ENCODE data around the gene SPC25.
"Not testable (repeated sequence)": the region's sequence is repeated elsewhere in the genome, so short reads cannot be mapped to it uniquely, and the experiment has no call there.

The SPC25 gene

DNA sequence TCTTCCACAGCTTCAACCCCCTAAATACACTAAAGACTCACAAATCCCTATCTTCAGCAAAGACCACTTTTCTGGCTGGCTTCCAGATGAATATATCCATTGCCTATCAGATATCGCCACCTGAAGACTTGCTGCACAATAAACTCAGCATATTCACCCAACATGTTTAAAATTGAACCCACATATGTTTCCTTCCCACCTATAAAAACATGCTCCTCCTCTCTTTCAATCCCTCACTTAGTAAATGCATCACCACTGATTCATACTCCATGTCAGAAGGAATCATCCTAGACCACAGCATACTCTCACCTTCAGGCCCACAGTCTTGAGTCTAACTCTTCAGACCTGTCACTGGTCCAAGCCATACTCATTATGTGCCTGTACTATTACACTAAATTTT is 5.3 kb downstream of the SPC25 start:
- H3K4me2 ChIP-seq (ENCODE audit: insufficient read depth, low read length, poor library complexity, severe bottlenecking) = no peak overlapping the region
- H3K36me3 ChIP-seq (replicated peaks in 1 of 2; ENCODE audit: control insufficient read depth in 2 of 2, insufficient read depth in 2 of 2, low read length in 2 of 2) = peaks cover 4 to 60% of the 10 kb centered on the region in 2 donors
- H4K8ac ChIP-seq (ENCODE audit: low read depth, low read length) = no peak overlapping the region
- H4K91ac ChIP-seq (ENCODE audit: low read depth, low read length, poor library complexity) = no peak overlapping the region
- H2BK12ac ChIP-seq (ENCODE audit: low read length) = no peak overlapping the region
- H3K27me3 ChIP-seq (ENCODE audit: control insufficient read depth in 3 of 3, insufficient read depth in 3 of 3, low read depth in 1 of 3, low read length in 3 of 3) = no peaks in the 10 kb centered on the region
- no CpG with 5 or more reads among the region's 1 CpG for WGBS, 2 donors (ENCODE audit: extremely low coverage in 2 of 2, insufficient read length in 2 of 2, insufficient replicate concordance in 1 of 2)
- no peak overlapping the region for H3K9ac ChIP-seq (ENCODE audit: low read depth, low read length, poor library complexity)
- H3K14ac ChIP-seq (ENCODE audit: low read length) = no peak overlapping the region
- H3K27ac ChIP-seq (replicated peaks; ENCODE audit: low read length) = no peak overlapping the region
- no peak overlapping the region for H2BK120ac ChIP-seq (ENCODE audit: low read depth, low read length)
- no peak overlapping the region for H3K4me3 ChIP-seq (ENCODE audit: low read length in 2 of 2)
- H3K9me3 ChIP-seq (replicated peaks in 1 of 2; ENCODE audit: control insufficient read depth in 2 of 2, insufficient read depth in 1 of 2, low read depth in 1 of 2, low read length in 2 of 2) = no peaks in the 10 kb centered on the region
- H2BK15ac ChIP-seq (ENCODE audit: low read length) = no peak overlapping the region
- H2BK5ac ChIP-seq (ENCODE audit: low read length) = no peak overlapping the region
- no peak overlapping the region for H3K18ac ChIP-seq (ENCODE audit: low read length)
- H3K23ac ChIP-seq (ENCODE audit: low read depth, low read length, poor library complexity) = no peak overlapping the region
- H3K4ac ChIP-seq (ENCODE audit: low read length) = no peak overlapping the region
- H3K4me1 ChIP-seq (ENCODE audit: control insufficient read depth in 2 of 2, insufficient read depth in 1 of 2, low read depth in 1 of 2, low read length in 2 of 2) = peaks cover 2 to 6% of the 10 kb centered on the region in 2 donors
- no peaks in the 10 kb centered on the region for H3K79me1 ChIP-seq (ENCODE audit: low read depth, low read length)
- no peak for DNase-seq (ENCODE audit: low spot score)
- no peak overlapping the region for H2AFZ ChIP-seq (ENCODE audit: low read length)
- H2AK5ac ChIP-seq (ENCODE audit: low read depth, low read length) = no peak overlapping the region

DNA sequence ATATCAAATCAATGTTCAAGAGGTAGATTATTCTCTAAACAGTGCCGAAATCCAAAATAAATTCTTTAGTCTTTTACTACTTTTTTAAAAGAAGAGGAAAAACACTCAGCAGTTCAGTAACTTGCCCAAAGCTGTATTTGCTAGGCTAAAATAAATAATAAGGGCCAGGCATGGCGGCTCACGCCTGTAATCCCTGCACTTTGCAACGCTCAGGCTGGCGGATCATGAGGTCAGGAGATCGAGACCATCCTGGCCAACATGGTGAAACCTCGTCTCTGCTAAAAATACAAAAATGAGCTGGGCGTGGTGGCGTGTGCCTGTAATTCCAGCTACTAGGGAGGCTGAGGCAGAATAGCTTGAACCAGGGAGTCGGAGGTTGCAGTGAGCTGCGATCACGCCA is 8.1 kb downstream of the SPC25 start:
- not testable (repeated sequence) for H4K91ac ChIP-seq (ENCODE audit: low read depth, low read length, poor library complexity); H2BK5ac ChIP-seq (ENCODE audit: low read length); H3K23ac ChIP-seq (ENCODE audit: low read depth, low read length, poor library complexity); DNase-seq (ENCODE audit: low spot score); H3K4me2 ChIP-seq (ENCODE audit: insufficient read depth, low read length, poor library complexity, severe bottlenecking); H4K8ac ChIP-seq (ENCODE audit: low read depth, low read length); H3K14ac ChIP-seq (ENCODE audit: low read length); H3K4me1 ChIP-seq (ENCODE audit: control insufficient read depth in 2 of 2, insufficient read depth in 1 of 2, low read depth in 1 of 2, low read length in 2 of 2); H3K18ac ChIP-seq (ENCODE audit: low read length); H3K4me3 ChIP-seq (ENCODE audit: low read length in 2 of 2); H3K27me3 ChIP-seq (ENCODE audit: control insufficient read depth in 3 of 3, insufficient read depth in 3 of 3, low read depth in 1 of 3, low read length in 3 of 3); H2BK120ac ChIP-seq (ENCODE audit: low read depth, low read length); H3K79me1 ChIP-seq (ENCODE audit: low read depth, low read length); H3K4ac ChIP-seq (ENCODE audit: low read length); H3K9ac ChIP-seq (ENCODE audit: low read depth, low read length, poor library complexity); H2AK5ac ChIP-seq (ENCODE audit: low read depth, low read length); H2BK15ac ChIP-seq (ENCODE audit: low read length); H2BK12ac ChIP-seq (ENCODE audit: low read length); H2AFZ ChIP-seq (ENCODE audit: low read length); H3K27ac ChIP-seq (replicated peaks; ENCODE audit: low read length); H3K9me3 ChIP-seq (replicated peaks in 1 of 2; ENCODE audit: control insufficient read depth in 2 of 2, insufficient read depth in 1 of 2, low read depth in 1 of 2, low read length in 2 of 2)
- WGBS, 2 donors (ENCODE audit: extremely low coverage in 2 of 2, insufficient read length in 2 of 2, insufficient replicate concordance in 1 of 2) = no CpG with 5 or more reads among the region's 12 CpGs
- peaks cover 0 to 57% of the 10 kb centered on the region in 2 donors for H3K36me3 ChIP-seq (replicated peaks in 1 of 2; ENCODE audit: control insufficient read depth in 2 of 2, insufficient read depth in 2 of 2, low read length in 2 of 2)

DNA sequence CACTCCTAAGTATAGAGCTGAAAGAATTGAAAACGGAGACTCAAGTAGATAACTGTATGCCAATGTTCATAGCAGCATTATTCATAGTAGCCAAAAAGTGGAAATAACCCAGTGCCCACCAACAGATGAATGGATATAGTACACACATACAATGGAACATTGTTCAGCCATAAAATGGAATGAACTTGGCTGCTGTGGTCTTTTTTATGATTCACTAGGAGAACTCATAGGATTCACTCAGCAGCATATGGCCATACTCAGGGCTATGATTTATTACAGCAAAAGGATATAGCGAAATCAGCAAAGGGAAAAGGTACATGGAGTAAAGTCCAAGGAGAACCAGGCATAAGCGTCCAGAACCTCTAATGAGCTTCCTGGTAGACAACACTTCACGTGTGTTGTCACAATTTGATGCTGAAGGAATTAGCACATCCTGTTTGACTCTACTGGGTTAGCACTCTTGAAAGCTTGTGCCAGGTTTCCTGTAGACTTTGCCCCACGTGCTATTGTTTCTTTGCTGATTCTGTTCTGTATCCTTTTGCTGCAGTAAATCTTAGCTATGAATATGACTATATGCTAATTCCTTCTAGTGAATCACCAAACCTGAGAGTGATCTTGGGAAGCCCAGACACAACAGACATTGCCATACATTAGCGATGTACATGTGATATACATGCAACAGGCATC is 15.7 kb downstream of the SPC25 start:
- no peak overlapping the region for H4K91ac ChIP-seq (ENCODE audit: low read depth, low read length, poor library complexity)
- H3K18ac ChIP-seq (ENCODE audit: low read length) = no peak overlapping the region
- no peak overlapping the region for H4K8ac ChIP-seq (ENCODE audit: low read depth, low read length)
- H3K79me1 ChIP-seq (ENCODE audit: low read depth, low read length) = no peaks in the 10 kb centered on the region
- H2BK120ac ChIP-seq (ENCODE audit: low read depth, low read length) = no peak overlapping the region
- H3K23ac ChIP-seq (ENCODE audit: low read depth, low read length, poor library complexity) = no peak overlapping the region
- H3K27ac ChIP-seq (replicated peaks; ENCODE audit: low read length) = no peak overlapping the region
- no peaks in the 10 kb centered on the region for H3K4me1 ChIP-seq (ENCODE audit: control insufficient read depth in 2 of 2, insufficient read depth in 1 of 2, low read depth in 1 of 2, low read length in 2 of 2)
- H2AFZ ChIP-seq (ENCODE audit: low read length) = no peak overlapping the region
- H3K9me3 ChIP-seq (replicated peaks in 1 of 2; ENCODE audit: control insufficient read depth in 2 of 2, insufficient read depth in 1 of 2, low read depth in 1 of 2, low read length in 2 of 2) = no peaks in the 10 kb centered on the region
- H3K14ac ChIP-seq (ENCODE audit: low read length) = no peak overlapping the region
- no peak overlapping the region for H3K4ac ChIP-seq (ENCODE audit: low read length)
- H3K4me3 ChIP-seq (ENCODE audit: low read length in 2 of 2) = no peak overlapping the region
- peaks cover 2 to 68% of the 10 kb centered on the region in 2 donors for H3K36me3 ChIP-seq (replicated peaks in 1 of 2; ENCODE audit: control insufficient read depth in 2 of 2, insufficient read depth in 2 of 2, low read length in 2 of 2)
- no CpG with 5 or more reads among the region's 6 CpGs for WGBS, 2 donors (ENCODE audit: extremely low coverage in 2 of 2, insufficient read length in 2 of 2, insufficient replicate concordance in 1 of 2)
- H2BK12ac ChIP-seq (ENCODE audit: low read length) = no peak overlapping the region
- no peak overlapping the region for H3K9ac ChIP-seq (ENCODE audit: low read depth, low read length, poor library complexity)
- H3K4me2 ChIP-seq (ENCODE audit: insufficient read depth, low read length, poor library complexity, severe bottlenecking) = no peak overlapping the region
- H2BK15ac ChIP-seq (ENCODE audit: low read length) = no peak overlapping the region
- no peak overlapping the region for H2BK5ac ChIP-seq (ENCODE audit: low read length)
- no peak for DNase-seq (ENCODE audit: low spot score)
- no peak overlapping the region for H2AK5ac ChIP-seq (ENCODE audit: low read depth, low read length)
- H3K27me3 ChIP-seq (ENCODE audit: control insufficient read depth in 3 of 3, insufficient read depth in 3 of 3, low read depth in 1 of 3, low read length in 3 of 3) = no peaks in the 10 kb centered on the region

DNA sequence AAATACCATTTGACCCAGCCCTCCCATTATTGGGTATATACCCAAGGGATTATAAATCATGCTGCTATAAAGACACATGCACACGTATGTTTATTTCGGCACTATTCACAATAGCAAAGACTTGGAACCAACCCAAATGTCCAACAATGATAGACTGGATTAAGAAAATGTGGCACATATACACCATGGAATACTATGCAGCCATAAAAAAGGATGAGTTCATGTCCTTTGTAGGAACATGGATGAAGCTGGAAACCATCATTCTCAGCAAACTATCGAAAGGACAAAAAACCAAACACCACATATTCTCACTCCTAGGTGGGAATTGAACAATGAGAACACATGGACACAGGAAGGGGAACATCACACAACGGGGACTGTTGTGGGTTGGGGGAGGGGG is 19.4 kb downstream of the SPC25 start:
- not testable (repeated sequence) for H3K27me3 ChIP-seq (ENCODE audit: control insufficient read depth in 3 of 3, insufficient read depth in 3 of 3, low read depth in 1 of 3, low read length in 3 of 3); H3K18ac ChIP-seq (ENCODE audit: low read length); H3K9me3 ChIP-seq (replicated peaks in 1 of 2; ENCODE audit: control insufficient read depth in 2 of 2, insufficient read depth in 1 of 2, low read depth in 1 of 2, low read length in 2 of 2); H3K4me3 ChIP-seq (ENCODE audit: low read length in 2 of 2); H4K91ac ChIP-seq (ENCODE audit: low read depth, low read length, poor library complexity); H2BK12ac ChIP-seq (ENCODE audit: low read length); H3K14ac ChIP-seq (ENCODE audit: low read length); H2BK15ac ChIP-seq (ENCODE audit: low read length); H3K4ac ChIP-seq (ENCODE audit: low read length); H3K23ac ChIP-seq (ENCODE audit: low read depth, low read length, poor library complexity); H4K8ac ChIP-seq (ENCODE audit: low read depth, low read length); DNase-seq (ENCODE audit: low spot score); H3K79me1 ChIP-seq (ENCODE audit: low read depth, low read length); H3K4me1 ChIP-seq (ENCODE audit: control insufficient read depth in 2 of 2, insufficient read depth in 1 of 2, low read depth in 1 of 2, low read length in 2 of 2); H2AK5ac ChIP-seq (ENCODE audit: low read depth, low read length); H3K4me2 ChIP-seq (ENCODE audit: insufficient read depth, low read length, poor library complexity, severe bottlenecking); H2AFZ ChIP-seq (ENCODE audit: low read length); H2BK5ac ChIP-seq (ENCODE audit: low read length); H2BK120ac ChIP-seq (ENCODE audit: low read depth, low read length); H3K27ac ChIP-seq (replicated peaks; ENCODE audit: low read length); H3K9ac ChIP-seq (ENCODE audit: low read depth, low read length, poor library complexity)
- H3K36me3 ChIP-seq (replicated peaks in 1 of 2; ENCODE audit: control insufficient read depth in 2 of 2, insufficient read depth in 2 of 2, low read length in 2 of 2) = peaks cover 2 to 49% of the 10 kb centered on the region in 2 donors
- no CpG with 5 or more reads among the region's 4 CpGs for WGBS, 2 donors (ENCODE audit: extremely low coverage in 2 of 2, insufficient read length in 2 of 2, insufficient replicate concordance in 1 of 2)
